IMR-90 (cell line): ENCODE data around the gene MRPL38. TPM values are rescaled to one million over a fixed set of nuclear protein-coding genes. Genes with fewer than 3 reads are reported as not detected.

Experiments
- ATAC-seq: fragments of 200-7000 bp; cut with Tn5 transposase; 2 replicates; pipeline ENCODE4 v1.9.1; 2020; ENCODE audit warnings: low read depth, mild to moderate bottlenecking, moderate library complexity
- BruUV-seq: library from RNA; stranded (reverse); fragments of 400-500 nt; replicated peaks from 2 replicates; lab custom pipeline; 2021; lab: Mats Ljungman, UMichigan
- CTCF ChIA-PET: fragments of 300-600 bp; formaldehyde crosslinking; extraction: SDS; loops from one replicate; lab custom pipeline; 2021; ENCODE audit warnings: antibody characterized with exemption; lab: Yijun Ruan, JAX
- POLR2A ChIA-PET: fragments of 300-600 bp; sonication (Branson Sonifier 250); formaldehyde crosslinking; loops from one replicate; lab custom pipeline; 2022; ENCODE audit warnings: antibody characterized with exemption; ENCODE audit not compliant: unreplicated experiment; lab: Charles Lee
- DNase-seq: peaks from one replicate; pipeline ENCODE4 v3.0.0; 2013
- H2AFZ ChIP-seq: replicated peaks from 2 replicates; pipeline ENCODE3; 2013; ENCODE audit warnings: low read length, mild to moderate bottlenecking; ENCODE audit not compliant: poor library complexity
- H2AK5ac ChIP-seq: 2 replicates; pipeline ENCODE4 v1.6.1; 2013; ENCODE audit warnings: low read depth, low read length, inconsistent platforms
- H2AK9ac ChIP-seq: replicated peaks from 2 replicates; pipeline ENCODE3; 2013; ENCODE audit warnings: mild to moderate bottlenecking, low read depth, low read length, moderate library complexity; ENCODE audit not compliant: poor library complexity
- H2BK120ac ChIP-seq: 2 replicates; pipeline ENCODE4 v1.6.1; 2013; ENCODE audit warnings: low read depth, low read length, inconsistent platforms
- H2BK15ac ChIP-seq: 3 replicates; pipeline ENCODE4 v1.6.1; 2013; ENCODE audit warnings: low read depth, low read length, inconsistent platforms
- H2BK20ac ChIP-seq: 2 replicates; pipeline ENCODE4 v1.6.1; 2013; ENCODE audit warnings: low read depth, mild to moderate bottlenecking, inconsistent platforms, low read length, moderate library complexity
- H2BK5ac ChIP-seq: 2 replicates; pipeline ENCODE4 v1.6.1; 2013; ENCODE audit warnings: mild to moderate bottlenecking, low read depth, low read length, inconsistent platforms; ENCODE audit not compliant: poor library complexity, severe bottlenecking
- H3K14ac ChIP-seq: replicated peaks from 2 replicates; pipeline ENCODE4 v1.6.1; 2013; ENCODE audit warnings: low read depth, low read length, inconsistent platforms
- H3K18ac ChIP-seq: 2 replicates; pipeline ENCODE4 v1.6.1; 2013; ENCODE audit warnings: low read depth, low read length, control low read depth
- H3K23ac ChIP-seq: 2 replicates; pipeline ENCODE4 v1.6.1; 2013; ENCODE audit warnings: low read depth, low read length, inconsistent platforms
- H3K27ac ChIP-seq: 2 replicates; pipeline ENCODE4 v1.5.1; 2013; ENCODE audit warnings: mild to moderate bottlenecking, control low read depth, low read length; ENCODE audit not compliant: insufficient read depth
- H3K27me3 ChIP-seq: 2 replicates; pipeline ENCODE4 v1.6.1; 2013; ENCODE audit warnings: low read length; ENCODE audit not compliant: control insufficient read depth, insufficient read depth
- H3K36me3 ChIP-seq: 2 replicates; pipeline ENCODE4 v1.6.1; 2013; ENCODE audit warnings: low read length, mixed read lengths; ENCODE audit not compliant: control insufficient read depth, insufficient read depth
- H3K4ac ChIP-seq: 2 replicates; pipeline ENCODE4 v1.6.1; 2013; ENCODE audit warnings: low read depth, low read length, inconsistent platforms
- H3K4me1 ChIP-seq: 2 replicates; pipeline ENCODE4 v1.6.1; 2013; ENCODE audit warnings: low read length, mixed read lengths; ENCODE audit not compliant: control insufficient read depth, insufficient read depth
- H3K4me2 ChIP-seq: 2 replicates; pipeline ENCODE4 v1.6.1; 2013; ENCODE audit warnings: low read depth, mild to moderate bottlenecking, control low read depth, low read length, moderate library complexity
- H3K4me3 ChIP-seq: 2 replicates; pipeline ENCODE4 v1.5.1; 2013; ENCODE audit warnings: low read depth, mild to moderate bottlenecking, control low read depth, low read length, moderate library complexity; ENCODE audit not compliant: insufficient read depth
- H3K56ac ChIP-seq: 2 replicates; pipeline ENCODE4 v1.6.1; 2013; ENCODE audit warnings: low read length, inconsistent platforms; ENCODE audit not compliant: insufficient read depth; ENCODE audit errors: extremely low read depth
- H3K79me1 ChIP-seq, 2 experiments: 2 replicates each; pipeline ENCODE4 v1.6.1; 2013; ENCODE audit warnings: low read length in 2 of 2, inconsistent platforms in 1 of 2, low read depth in 1 of 2
- H3K9ac ChIP-seq: 2 replicates; pipeline ENCODE4 v1.6.1; 2013; ENCODE audit warnings: low read depth, low read length, control low read depth
- H3K9me1 ChIP-seq: 2 replicates; pipeline ENCODE4 v1.6.1; 2013; ENCODE audit warnings: low read length, inconsistent platforms; ENCODE audit not compliant: insufficient read depth
- H3K9me3 ChIP-seq: 2 replicates; pipeline ENCODE4 v1.6.1; 2013; ENCODE audit warnings: low read length; ENCODE audit not compliant: control insufficient read depth, insufficient read depth
- H4K20me1 ChIP-seq: 2 replicates; pipeline ENCODE4 v1.6.1; 2013; ENCODE audit warnings: low read length, inconsistent platforms; ENCODE audit not compliant: insufficient read depth
- H4K5ac ChIP-seq: 2 replicates; pipeline ENCODE4 v1.6.1; 2013; ENCODE audit warnings: mild to moderate bottlenecking, low read depth, low read length, control low read depth
- H4K8ac ChIP-seq, 2 experiments: 2 replicates each; pipeline ENCODE4 v1.6.1; 2013; ENCODE audit warnings: low read depth in 2 of 2, low read length in 2 of 2, control low read depth in 1 of 2, inconsistent platforms in 1 of 2
- H4K91ac ChIP-seq: 2 replicates; pipeline ENCODE4 v1.6.1; 2013; ENCODE audit warnings: low read depth, low read length, inconsistent platforms; ENCODE audit not compliant: insufficient read depth
- BHLHE40 ChIP-seq: fragments of 150-350 bp; IDR thresholded peaks from 2 replicates; pipeline ENCODE4 v1.6.1; 2016; ENCODE audit warnings: mild to moderate bottlenecking, low read depth, low read length
- CEBPB ChIP-seq: IDR thresholded peaks from 2 replicates; pipeline ENCODE4 v1.6.1; 2012; ENCODE audit warnings: low read depth, low read length, improper control_type of control experiment
- FOS ChIP-seq: fragments of 150-350 bp; IDR thresholded peaks from 2 replicates; pipeline ENCODE4 v1.6.1; 2016; ENCODE audit warnings: low read depth, low read length
- MAFK ChIP-seq: IDR thresholded peaks from 2 replicates; pipeline ENCODE4 v1.6.1; 2012; ENCODE audit warnings: low read depth, low read length, improper control_type of control experiment
- MAZ ChIP-seq: IDR thresholded peaks from 2 replicates; pipeline ENCODE4 v1.6.1; 2012; ENCODE audit warnings: low read depth, mild to moderate bottlenecking, low read length, improper control_type of control experiment, moderate library complexity, borderline replicate concordance
- MXI1 ChIP-seq: IDR thresholded peaks from 2 replicates; pipeline ENCODE4 v1.6.1; 2012; ENCODE audit warnings: low read depth, mild to moderate bottlenecking, low read length, moderate library complexity, borderline replicate concordance
- NFE2L2 ChIP-seq: fragments of 150-350 bp; IDR thresholded peaks from 2 replicates; pipeline ENCODE4 v1.6.1; 2016; ENCODE audit warnings: low read depth, mild to moderate bottlenecking, low read length
- POLR2A ChIP-seq: IDR thresholded peaks from 2 replicates; pipeline ENCODE4 v1.6.1; 2012; ENCODE audit warnings: mild to moderate bottlenecking, low read depth, low read length
- RAD21 ChIP-seq: IDR thresholded peaks from 2 replicates; pipeline ENCODE4 v1.6.1; 2012; ENCODE audit warnings: low read length, improper control_type of control experiment
- RCOR1 ChIP-seq: IDR thresholded peaks from 2 replicates; pipeline ENCODE4 v1.6.1; 2012; ENCODE audit warnings: mild to moderate bottlenecking, low read length, improper control_type of control experiment; ENCODE audit not compliant: insufficient replicate concordance
- RFX5 ChIP-seq: IDR thresholded peaks from 2 replicates; pipeline ENCODE4 v1.8.0; 2012; ENCODE audit warnings: low read depth, mild to moderate bottlenecking, low read length, moderate library complexity
- WGBS, 2 experiments: methylation state at CpG; one replicate each; pipeline versions ENCODE4 v1.1.5 to v1.1.7; 2013; ENCODE audit warnings: missing lambda C conversion rate in 2 of 2; ENCODE audit not compliant: insufficient read length in 1 of 2; ENCODE audit errors: extremely low coverage in 2 of 2; 5-methylcytosine and 5-hydroxymethylcytosine counted together
- dilution Hi-C: fragments of 300-500 bp; cut with HindIII; formaldehyde crosslinking; loops from one replicate; pipeline ENCODE4 v1.14.3; 2018; ENCODE audit warnings: low sequenced_read_pairs; ENCODE audit not compliant: unreplicated experiment
- in situ Hi-C: fragments of 300-500 bp; cut with MboI; formaldehyde crosslinking; loops from 3 replicates; pipeline ENCODE4 v1.14.3; 2019; ENCODE audit warnings: low sequenced_read_pairs, inconsistent platforms, mixed read lengths
- intact Hi-C: fragments of 100-400 bp; cut with micrococcal nuclease; formaldehyde crosslinking; loops from 2 replicates; pipeline ENCODE4 v1.10.0; 2022
- polyA plus RNA-seq, 3 experiments: library from polyadenylated mRNA; depleted of rRNA; stranded (reverse); fragments of >200 nt; gene quantifications; 2 replicates each; pipeline ENCODE4 v1.2.3, GENCODE V29; 2012; ENCODE audit warnings: low replicate concordance in 1 of 3
- total RNA-seq: library from RNA; depleted of rRNA; stranded (reverse); fragments of >200 nt; gene quantifications from 2 replicates; pipeline ENCODE4 v1.2.3, GENCODE V29; 2012
- TF ChIP-seq, protein P1 (sequence below): conservative IDR thresholded peaks from 2 replicates; pipeline ENCODE4 v1.5.1; 2012; ENCODE audit warnings: mild to moderate bottlenecking, low read depth, low read length, improper control_type of control experiment
- TF ChIP-seq, protein P2 (sequence below): fragments of 150-350 bp; IDR thresholded peaks from 2 replicates; pipeline ENCODE4 v1.6.1; 2016; ENCODE audit warnings: low read depth, mild to moderate bottlenecking, low read length, moderate library complexity, borderline replicate concordance
- TF ChIP-seq, protein P3 (sequence below): fragments of 150-350 bp; IDR thresholded peaks from 2 replicates; pipeline ENCODE4 v1.6.1; 2017; ENCODE audit warnings: mild to moderate bottlenecking, antibody characterized with exemption, low read length, low read depth

Gene MRPL38
- total and polyA plus RNA-seq, 2 of the 4 experiments (the other 2 are of a cell fraction) = 13.3 to 42.5 TPM

DNA sequence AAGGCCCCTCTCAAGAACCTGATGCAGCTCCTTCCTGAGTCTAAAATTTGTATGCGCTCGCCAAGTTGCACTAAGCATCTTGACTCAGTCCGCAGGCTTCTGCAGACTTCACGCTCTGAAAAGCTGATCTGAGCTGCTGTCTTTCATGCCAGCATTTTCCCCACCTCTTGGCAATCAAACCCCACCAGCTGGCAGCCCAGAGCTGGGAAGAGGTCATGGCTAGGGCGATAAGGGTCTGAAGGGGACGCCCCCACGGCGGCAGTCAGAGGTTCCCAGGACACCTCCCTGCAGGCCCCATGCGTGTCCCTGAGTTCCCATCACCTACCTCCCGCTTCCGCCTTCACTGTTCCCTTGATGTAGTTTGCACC lies 55.4 kb downstream of the MRPL38 start:
- dilution Hi-C loops = no loop called here
- H2BK5ac ChIP-seq = no peak overlapping the region
- no peak overlapping the region for H3K56ac ChIP-seq
- no peak overlapping the region for H3K23ac ChIP-seq
- TF ChIP-seq, protein P1, sequence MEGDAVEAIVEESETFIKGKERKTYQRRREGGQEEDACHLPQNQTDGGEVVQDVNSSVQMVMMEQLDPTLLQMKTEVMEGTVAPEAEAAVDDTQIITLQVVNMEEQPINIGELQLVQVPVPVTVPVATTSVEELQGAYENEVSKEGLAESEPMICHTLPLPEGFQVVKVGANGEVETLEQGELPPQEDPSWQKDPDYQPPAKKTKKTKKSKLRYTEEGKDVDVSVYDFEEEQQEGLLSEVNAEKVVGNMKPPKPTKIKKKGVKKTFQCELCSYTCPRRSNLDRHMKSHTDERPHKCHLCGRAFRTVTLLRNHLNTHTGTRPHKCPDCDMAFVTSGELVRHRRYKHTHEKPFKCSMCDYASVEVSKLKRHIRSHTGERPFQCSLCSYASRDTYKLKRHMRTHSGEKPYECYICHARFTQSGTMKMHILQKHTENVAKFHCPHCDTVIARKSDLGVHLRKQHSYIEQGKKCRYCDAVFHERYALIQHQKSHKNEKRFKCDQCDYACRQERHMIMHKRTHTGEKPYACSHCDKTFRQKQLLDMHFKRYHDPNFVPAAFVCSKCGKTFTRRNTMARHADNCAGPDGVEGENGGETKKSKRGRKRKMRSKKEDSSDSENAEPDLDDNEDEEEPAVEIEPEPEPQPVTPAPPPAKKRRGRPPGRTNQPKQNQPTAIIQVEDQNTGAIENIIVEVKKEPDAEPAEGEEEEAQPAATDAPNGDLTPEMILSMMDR = no peak
- TF ChIP-seq RFX5 (no peak), BHLHE40 (no peak), POLR2A (no peak), MXI1 (no peak), CEBPB (no peak), NFE2L2 (no peak), MAZ (no peak), RAD21 (no peak), MAFK (no peak), FOS (no peak), RCOR1 (no peak)
- TF ChIP-seq, protein P2, sequence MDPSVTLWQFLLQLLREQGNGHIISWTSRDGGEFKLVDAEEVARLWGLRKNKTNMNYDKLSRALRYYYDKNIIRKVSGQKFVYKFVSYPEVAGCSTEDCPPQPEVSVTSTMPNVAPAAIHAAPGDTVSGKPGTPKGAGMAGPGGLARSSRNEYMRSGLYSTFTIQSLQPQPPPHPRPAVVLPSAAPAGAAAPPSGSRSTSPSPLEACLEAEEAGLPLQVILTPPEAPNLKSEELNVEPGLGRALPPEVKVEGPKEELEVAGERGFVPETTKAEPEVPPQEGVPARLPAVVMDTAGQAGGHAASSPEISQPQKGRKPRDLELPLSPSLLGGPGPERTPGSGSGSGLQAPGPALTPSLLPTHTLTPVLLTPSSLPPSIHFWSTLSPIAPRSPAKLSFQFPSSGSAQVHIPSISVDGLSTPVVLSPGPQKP = no peak
- TF ChIP-seq, protein P3, sequence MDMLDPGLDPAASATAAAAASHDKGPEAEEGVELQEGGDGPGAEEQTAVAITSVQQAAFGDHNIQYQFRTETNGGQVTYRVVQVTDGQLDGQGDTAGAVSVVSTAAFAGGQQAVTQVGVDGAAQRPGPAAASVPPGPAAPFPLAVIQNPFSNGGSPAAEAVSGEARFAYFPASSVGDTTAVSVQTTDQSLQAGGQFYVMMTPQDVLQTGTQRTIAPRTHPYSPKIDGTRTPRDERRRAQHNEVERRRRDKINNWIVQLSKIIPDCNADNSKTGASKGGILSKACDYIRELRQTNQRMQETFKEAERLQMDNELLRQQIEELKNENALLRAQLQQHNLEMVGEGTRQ = no peak
- CTCF ChIA-PET = interaction anchor here (0.6 kb wide), 1 partner anchor 93 kb away, joined by 4 read pairs; no protein-coding TSS in a partner anchor
- intact Hi-C loops = no loop called here
- POLR2A ChIA-PET = no interaction called here
- no peak overlapping the region for H2AK9ac ChIP-seq
- ATAC-seq (no peak), DNase-seq (no peak)
- H4K91ac ChIP-seq = no peak overlapping the region
- H2BK20ac ChIP-seq = no peak overlapping the region
- peaks cover 52% of the 10 kb centered on the region for H3K36me3 ChIP-seq
- in situ Hi-C loops = no loop called here
- H3K18ac ChIP-seq = no peak overlapping the region
- H3K9me1 ChIP-seq = peaks cover 7% of the 10 kb centered on the region
- no peak overlapping the region for H2AFZ ChIP-seq
- no peak overlapping the region for H2BK120ac ChIP-seq
- H2AK5ac ChIP-seq = no peak overlapping the region
- peaks cover 13% of the 10 kb centered on the region for H3K4me1 ChIP-seq
- no peaks in the 10 kb centered on the region for H3K9me3 ChIP-seq
- no peak overlapping the region for H3K9ac ChIP-seq
- BruUV-seq = no TSS peak
- H3K4me2 ChIP-seq = no peak overlapping the region
- no CpG with 5 or more reads among the region's 11 CpGs for WGBS, 2 experiments
- H3K79me1 ChIP-seq = peaks cover 6 to 22% of the 10 kb centered on the region in 2 experiments; a peak in 3 of 4 replicates
- no peak overlapping the region for H3K27ac ChIP-seq
- H4K8ac ChIP-seq = no peak overlapping the region
- H4K20me1 ChIP-seq = peaks cover 10% of the 10 kb centered on the region
- H3K27me3 ChIP-seq = no peaks in the 10 kb centered on the region
- no peak overlapping the region for H4K5ac ChIP-seq
- H2BK15ac ChIP-seq = no peak overlapping the region
- H3K14ac ChIP-seq = no peak overlapping the region
- no peak overlapping the region for H3K4me3 ChIP-seq
- no peak overlapping the region for H3K4ac ChIP-seq
